ENCODE measurements around the gene SFXN3. TPM values are rescaled to one million over a fixed set of nuclear protein-coding genes. Genes with fewer than 3 reads are reported as not detected.

SFXN3 gene
- polyA plus RNA-seq, 1 experiment, result 77.8 TPM

- Histone ChIP-seq H3K9me3 (ENCODE audit: control insufficient read depth, insufficient read depth, low read length) (no peaks in the 10 kb centered on the region), H3K4me3 (ENCODE audit: low read depth, low read length) (no peak overlapping the region), H3K27me3 (ENCODE audit: control insufficient read depth, insufficient read depth, low read length) (no peaks in the 10 kb centered on the region), H3K27ac (ENCODE audit: low read depth, low read length) (peak overlapping the region; percentile 52)
- no peak for TF ChIP-seq CTCF (IDR thresholded peaks at IDR 0.05; ENCODE audit: low read depth, low read length)
- ChIA-PET CTCF (interaction anchor here (0.6 to 6.6 kb wide), 29 partner anchors 8 to 581 kb away, joined by 3 to 271 read pairs (median 6); partner anchors contain the start of genes KAZALD1, LZTS2, MRPL43 and PDZD7), POLR2A (interaction anchor here (0.9 to 2.2 kb wide), 3 partner anchors 14 to 17 kb away, joined by 3 to 9 read pairs (median 4); partner anchors contain the start of gene LZTS2)
- DNase-seq (ENCODE audit: low read depth, low spot score), result peak; percentile 83
Observed at GRCh38 chr10:101014966-101015581, 16.0 kb upstream of the SFXN3 start.

GRCh38 chr10:101015582-101015973 lies 15.5 kb upstream of the SFXN3 start:
- no peak for TF ChIP-seq CTCF (IDR thresholded peaks at IDR 0.05; ENCODE audit: low read depth, low read length)
- Histone ChIP-seq H3K9me3 (ENCODE audit: control insufficient read depth, insufficient read depth, low read length) (no peaks in the 10 kb centered on the region), H3K4me3 (ENCODE audit: low read depth, low read length) (no peak overlapping the region), H3K27me3 (ENCODE audit: control insufficient read depth, insufficient read depth, low read length) (no peaks in the 10 kb centered on the region), H3K27ac (ENCODE audit: low read depth, low read length) (peak overlapping the region; percentile 52)
- POLR2A ChIA-PET, result interaction anchor here (2.2 kb wide), 1 partner anchor 17 kb away, joined by 9 read pairs; no protein-coding TSS in a partner anchor
- CTCF ChIA-PET, result interaction anchor here (1.0 to 6.6 kb wide), 11 partner anchors 9 to 137 kb away, joined by 3 to 271 read pairs (median 14); partner anchors contain the start of genes LZTS2, PDZD7 and SFXN3
- no peak for DNase-seq (ENCODE audit: low read depth, low spot score)

- Histone ChIP-seq H3K4me3 (ENCODE audit: low read depth, low read length) (no peak overlapping the region), H3K27ac (ENCODE audit: low read depth, low read length) (no peak overlapping the region), H3K27me3 (ENCODE audit: control insufficient read depth, insufficient read depth, low read length) (no peaks in the 10 kb centered on the region), H3K9me3 (ENCODE audit: control insufficient read depth, insufficient read depth, low read length) (no peaks in the 10 kb centered on the region)
- CTCF ChIA-PET, result interaction anchor here (1.5 to 6.6 kb wide), 7 partner anchors 10 to 125 kb away, joined by 7 to 271 read pairs (median 27); partner anchors contain the start of genes KAZALD1 and LZTS2
- DNase-seq (ENCODE audit: low read depth, low spot score), result no peak
- no peak for TF ChIP-seq CTCF (IDR thresholded peaks at IDR 0.05; ENCODE audit: low read depth, low read length)
- POLR2A ChIA-PET, result no interaction called here
Observed at GRCh38 chr10:101016814-101017213, 14.2 kb upstream of the SFXN3 start.

- no peaks in the 10 kb centered on the region for H3K27me3 ChIP-seq (ENCODE audit: control insufficient read depth, insufficient read depth, low read length)
- H3K27ac ChIP-seq (ENCODE audit: low read depth, low read length), result no peak overlapping the region
- H3K9me3 ChIP-seq (ENCODE audit: control insufficient read depth, insufficient read depth, low read length), result no peaks in the 10 kb centered on the region
- no peak for DNase-seq (ENCODE audit: low read depth, low spot score)
- TF ChIP-seq CTCF (IDR thresholded peaks at IDR 0.05; ENCODE audit: low read depth, low read length), result no peak
- ChIA-PET POLR2A (interaction anchor here (1.4 to 1.5 kb wide), 2 partner anchors 14 to 25 kb away, joined by 4 read pairs; no protein-coding TSS in a partner anchor), CTCF (interaction anchor here (0.6 to 6.6 kb wide), 14 partner anchors 11 to 323 kb away, joined by 3 to 271 read pairs (median 6); partner anchors contain the start of genes KAZALD1, LZTS2, PDZD7 and SFXN3)
- H3K4me3 ChIP-seq (ENCODE audit: low read depth, low read length), result no peak overlapping the region
Observed at GRCh38 chr10:101018118-101018599, 12.9 kb upstream of the SFXN3 start.
